KOPT-K1 (cell line): ENCODE measurements around the gene BTLA.
"Not testable (repeated sequence)": the region's sequence is repeated elsewhere in the genome, so short reads cannot be mapped to it uniquely, and the experiment has no call there.

ENCODE experiments used
- H3K27ac ChIP-seq: fragments of 200-600 bp; sonication (generic); 2 replicates; pipeline ENCODE4 v1.5.1; 2016; ENCODE audit warnings: antibody characterized with exemption, mild to moderate bottlenecking, low read depth, low read length; ENCODE audit not compliant: poor library complexity, severe bottlenecking
- H3K36me3 ChIP-seq: fragments of 200-600 bp; sonication (generic); 2 replicates; pipeline ENCODE4 v1.5.1; 2017; ENCODE audit warnings: antibody characterized with exemption, mild to moderate bottlenecking, low read length, moderate library complexity; ENCODE audit not compliant: insufficient read depth
- H3K9me3 ChIP-seq: fragments of 200-600 bp; sonication (generic); 2 replicates; pipeline ENCODE4 v1.5.1; 2017; ENCODE audit warnings: antibody characterized with exemption, low read length, mild to moderate bottlenecking; ENCODE audit not compliant: insufficient read depth, poor library complexity, severe bottlenecking

Gene BTLA, protein sequence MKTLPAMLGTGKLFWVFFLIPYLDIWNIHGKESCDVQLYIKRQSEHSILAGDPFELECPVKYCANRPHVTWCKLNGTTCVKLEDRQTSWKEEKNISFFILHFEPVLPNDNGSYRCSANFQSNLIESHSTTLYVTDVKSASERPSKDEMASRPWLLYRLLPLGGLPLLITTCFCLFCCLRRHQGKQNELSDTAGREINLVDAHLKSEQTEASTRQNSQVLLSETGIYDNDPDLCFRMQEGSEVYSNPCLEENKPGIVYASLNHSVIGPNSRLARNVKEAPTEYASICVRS

DNA sequence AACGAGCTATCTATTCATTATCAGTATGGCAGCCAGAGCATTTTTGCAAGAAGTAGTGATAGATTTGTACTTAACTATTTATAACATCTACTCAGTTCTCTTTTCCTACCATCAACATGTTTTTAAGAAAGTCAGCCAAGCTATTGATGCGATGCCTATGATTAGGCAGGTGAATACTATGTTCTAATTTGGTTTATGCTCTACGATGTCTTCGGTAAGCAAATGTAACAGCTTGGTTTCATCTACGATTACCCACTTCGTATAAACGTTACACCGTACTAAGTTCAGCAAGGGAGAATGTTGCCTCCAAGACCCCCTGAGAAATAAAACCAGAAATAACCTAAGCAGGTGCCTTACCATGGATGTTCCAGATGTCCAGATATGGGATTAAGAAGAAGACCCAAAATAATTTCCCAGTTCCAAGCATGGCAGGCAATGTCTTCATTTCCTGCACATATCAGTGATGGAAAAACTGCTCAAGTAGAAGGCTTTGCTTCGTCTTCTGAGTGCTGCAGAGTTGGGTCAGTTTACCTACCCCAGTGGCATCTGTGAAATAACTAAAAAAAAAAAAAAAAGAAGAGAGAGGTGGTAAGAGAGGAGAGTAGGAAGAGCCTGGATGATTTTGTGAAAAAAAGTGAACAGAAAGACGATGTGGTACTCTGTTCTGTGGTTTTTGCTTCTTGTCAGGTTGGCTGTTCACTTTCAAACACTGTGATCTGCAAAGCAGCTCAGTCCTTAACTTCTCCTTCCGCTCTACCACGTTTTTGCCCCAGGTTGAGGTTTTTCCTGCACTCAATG is at the start of gene BTLA:
Gene BTLA, minus strand, starts transcription at position 559 of the 798 bp plus-strand sequence. Its CDS starts 114 bp downstream, at position 445.
- no peaks in the 10 kb centered on the region for H3K9me3 ChIP-seq
- peak within 1 kb of the TSS; percentile 14 for H3K27ac ChIP-seq
- no peaks in the 10 kb centered on the region for H3K36me3 ChIP-seq

DNA sequence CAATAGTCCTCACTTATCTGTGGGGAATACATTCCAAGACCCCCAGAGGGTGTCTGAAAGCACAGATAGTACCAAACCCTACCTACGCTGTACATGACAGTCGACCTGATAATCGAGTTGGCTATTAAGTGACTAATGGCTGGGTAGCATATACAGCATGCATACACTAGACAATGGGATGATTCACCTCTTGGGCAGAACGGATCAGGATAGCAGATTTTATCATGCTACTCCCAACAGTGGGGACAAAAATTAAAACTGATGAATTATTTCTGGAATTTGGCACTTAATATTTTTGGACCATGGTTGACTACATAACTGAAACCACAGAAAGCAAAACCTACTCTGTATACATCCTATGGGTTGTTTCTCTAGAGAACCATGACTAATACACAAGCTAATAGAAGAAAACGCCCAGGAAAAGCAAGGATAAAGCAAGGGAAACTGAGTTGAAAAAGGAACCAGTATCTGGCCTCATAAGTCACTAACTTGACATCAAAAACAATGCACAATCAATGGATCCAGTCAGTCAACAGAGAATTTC is 47.0 kb upstream of the BTLA start:
- no peaks in the 10 kb centered on the region for H3K9me3 ChIP-seq
- no peak overlapping the region for H3K27ac ChIP-seq
- H3K36me3 ChIP-seq: peaks cover 89% of the 10 kb centered on the region

DNA sequence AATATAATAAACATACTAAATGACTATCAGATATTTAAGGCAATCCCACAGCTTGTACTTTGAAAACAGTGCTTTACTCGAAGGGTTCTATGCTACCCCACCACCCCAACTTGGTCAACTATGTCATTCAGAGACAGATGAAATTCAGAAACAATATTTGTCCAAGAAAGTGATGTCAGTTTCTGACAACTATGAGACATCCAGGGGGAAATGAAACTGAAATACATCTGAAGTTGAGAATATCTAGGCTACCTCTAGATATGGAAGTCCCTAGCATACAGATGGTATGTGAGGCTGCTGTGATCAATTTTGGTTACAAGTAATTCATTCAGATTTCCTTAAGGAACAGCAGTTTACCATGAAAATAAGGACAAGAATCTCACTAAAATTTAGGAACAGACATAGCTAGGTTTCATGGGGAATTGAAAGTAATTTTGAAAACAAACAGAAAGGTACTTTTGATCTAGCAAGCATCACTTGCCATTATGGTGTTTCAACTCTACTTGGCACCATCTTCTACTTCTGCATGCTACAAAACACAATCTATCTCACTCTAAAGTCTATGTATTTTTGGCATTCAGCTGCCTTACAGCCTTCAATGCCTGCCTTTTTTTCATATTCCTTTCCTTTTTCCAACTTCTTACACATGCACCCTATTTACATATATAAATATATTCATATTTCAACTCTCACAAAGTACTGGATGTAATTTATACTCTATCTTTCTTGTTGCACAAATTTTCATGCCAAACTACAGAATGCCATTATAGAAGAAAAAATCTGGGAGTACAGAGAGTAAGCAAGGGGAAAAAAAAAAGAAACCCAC is 40.8 kb upstream of the BTLA start:
- no peaks in the 10 kb centered on the region for H3K9me3 ChIP-seq
- H3K27ac ChIP-seq: no peak overlapping the region
- H3K36me3 ChIP-seq: peaks cover 81% of the 10 kb centered on the region

DNA sequence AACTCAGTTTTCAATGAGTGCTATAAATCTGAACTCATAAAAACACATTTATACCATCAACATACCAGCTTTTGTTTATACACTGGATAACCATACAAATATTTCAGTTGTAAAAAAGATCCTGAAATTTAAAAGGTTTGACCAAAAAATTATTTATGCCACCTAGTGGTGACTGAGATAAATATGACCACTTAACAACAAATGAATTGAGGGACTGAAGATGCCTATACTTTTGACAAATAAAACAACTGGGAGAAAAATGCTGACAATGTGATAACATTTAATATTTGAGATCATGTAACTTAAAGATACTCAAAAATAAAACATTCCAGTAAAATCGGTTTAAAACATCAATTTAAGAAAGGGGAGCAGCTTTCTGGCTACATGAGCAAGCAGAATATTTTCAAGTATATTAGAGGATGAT is 32.1 kb upstream of the BTLA start:
- peaks cover 93% of the 10 kb centered on the region for H3K36me3 ChIP-seq
- no peak overlapping the region for H3K27ac ChIP-seq

DNA sequence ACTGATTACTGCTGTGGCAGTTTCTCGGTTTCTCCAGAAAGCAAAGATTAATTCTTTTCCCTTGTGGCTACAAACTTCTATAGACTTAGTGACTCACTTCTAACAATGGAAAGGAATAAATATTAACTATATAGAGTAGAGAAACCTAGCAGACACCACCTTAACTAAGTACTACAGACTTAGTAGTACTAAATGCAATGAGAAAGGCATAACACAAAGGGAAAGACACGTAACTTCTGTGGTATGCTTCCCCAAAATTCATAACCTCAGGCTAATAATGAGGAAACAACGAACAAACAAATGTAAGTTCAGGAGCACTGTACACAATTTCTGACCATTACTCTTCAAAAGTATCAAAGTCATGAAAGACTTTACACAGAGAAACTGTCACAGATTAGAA is 31.3 kb upstream of the BTLA start:
- H3K36me3 ChIP-seq: peaks cover 92% of the 10 kb centered on the region
- no peaks in the 10 kb centered on the region for H3K9me3 ChIP-seq
- H3K27ac ChIP-seq: no peak overlapping the region

More for the DNA sequence above, 32.1 kb upstream of the BTLA start:
- H3K9me3 ChIP-seq: no peaks in the 10 kb centered on the region

DNA sequence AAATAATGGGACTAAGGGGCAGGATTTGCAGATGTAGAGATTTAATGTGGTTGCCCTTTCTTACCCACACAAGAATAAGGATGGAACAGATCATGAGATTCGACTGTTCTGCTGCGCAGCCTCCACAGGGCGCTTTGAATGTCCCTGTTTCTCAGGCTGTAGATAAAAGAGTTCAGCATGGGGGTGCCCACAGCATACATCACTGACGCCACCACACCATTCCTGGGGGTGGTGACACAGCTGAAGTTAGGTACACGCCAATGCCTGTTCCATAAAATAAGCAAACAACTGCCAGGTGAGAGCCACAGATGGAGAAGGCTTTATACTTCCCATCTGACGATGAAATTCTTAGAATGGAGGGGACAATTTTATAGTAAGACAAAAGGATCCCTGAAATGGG is 24.9 kb upstream of the BTLA start:
- not testable (repeated sequence) for H3K9me3 ChIP-seq, H3K27ac ChIP-seq
- H3K36me3 ChIP-seq: peaks cover 33% of the 10 kb centered on the region

DNA sequence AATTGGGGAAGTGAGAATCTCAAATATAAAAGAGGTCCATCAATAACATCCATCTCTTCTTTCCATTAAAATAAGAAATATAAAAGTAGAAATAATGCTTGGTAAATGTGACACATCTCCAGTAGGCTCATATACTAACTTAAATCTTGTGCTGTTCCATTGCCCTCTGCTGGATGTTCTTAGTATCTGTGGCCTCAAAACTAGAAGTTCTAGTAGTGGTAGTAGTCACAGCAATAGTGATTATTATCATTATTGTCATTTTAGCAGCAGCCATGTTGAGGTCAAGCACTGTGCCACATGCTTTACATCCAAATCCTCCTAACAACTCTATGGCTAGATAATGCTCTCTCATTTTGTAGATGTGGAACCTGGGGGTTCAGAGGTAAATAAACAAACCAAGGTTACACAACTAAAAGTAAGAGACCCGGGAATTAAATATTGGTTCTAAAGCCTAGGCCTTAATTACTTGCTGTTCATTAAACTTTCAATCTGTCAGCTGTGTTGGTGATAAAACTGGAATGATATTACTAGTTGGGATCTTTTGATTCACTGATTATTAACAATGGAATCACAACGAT is 20.2 kb upstream of the BTLA start:
- H3K36me3 ChIP-seq: no peaks in the 10 kb centered on the region
- H3K27ac ChIP-seq: no peak overlapping the region
- H3K9me3 ChIP-seq: no peaks in the 10 kb centered on the region

DNA sequence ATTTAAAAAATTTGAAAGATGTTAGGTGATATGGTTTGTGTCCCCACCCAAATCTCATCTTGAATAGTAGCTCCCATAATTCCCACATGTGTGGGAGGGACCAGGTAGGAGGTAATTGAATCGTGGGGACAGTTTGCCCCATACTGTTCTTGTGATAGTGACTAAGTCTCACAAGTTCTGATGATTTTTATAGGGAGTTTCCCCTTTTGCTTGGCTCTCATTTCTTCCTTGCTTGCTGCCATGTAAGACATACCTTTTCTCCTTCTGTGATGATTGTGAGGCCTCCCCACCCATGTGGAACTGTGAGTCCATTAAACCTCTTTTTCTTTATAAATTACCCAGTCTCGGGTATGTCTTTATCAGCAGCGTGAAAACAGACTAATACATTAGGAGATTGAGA is 19.7 kb upstream of the BTLA start:
- H3K27ac ChIP-seq, H3K36me3 ChIP-seq: not testable (repeated sequence)

DNA sequence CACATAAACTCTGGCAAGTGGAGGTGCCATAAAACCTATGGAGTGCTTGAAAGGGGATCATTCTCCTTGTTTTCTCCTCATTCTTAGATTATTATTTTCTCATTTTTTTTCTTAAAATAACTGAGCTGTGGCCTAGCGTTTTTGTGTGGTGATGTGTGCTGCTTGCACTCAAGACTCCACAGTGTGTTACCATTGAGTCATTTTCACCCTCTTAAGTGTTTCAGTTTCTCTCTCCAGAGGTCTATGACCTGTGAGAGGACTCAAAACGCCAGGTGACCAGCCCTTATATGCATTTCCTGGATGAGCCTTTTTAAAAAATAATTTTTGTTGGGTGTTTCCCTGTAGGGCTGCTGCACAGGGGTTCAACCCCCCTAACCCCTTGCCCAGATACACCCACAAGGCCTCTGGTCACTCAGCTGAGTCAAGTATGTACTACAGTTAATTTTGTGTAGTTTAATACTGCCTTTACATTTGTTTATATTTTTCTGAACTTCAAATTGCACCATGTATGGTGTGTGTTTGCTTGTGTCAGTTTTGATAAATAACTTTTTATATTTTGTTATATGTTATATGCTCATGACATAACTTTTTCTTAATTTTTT is 15.4 kb upstream of the BTLA start:
- Histone ChIP-seq H3K9me3 (peaks cover 14% of the 10 kb centered on the region), H3K27ac (no peak overlapping the region), H3K36me3 (no peaks in the 10 kb centered on the region)

More for the DNA sequence above, 19.7 kb upstream of the BTLA start:
- H3K9me3 ChIP-seq: not testable (repeated sequence)

DNA sequence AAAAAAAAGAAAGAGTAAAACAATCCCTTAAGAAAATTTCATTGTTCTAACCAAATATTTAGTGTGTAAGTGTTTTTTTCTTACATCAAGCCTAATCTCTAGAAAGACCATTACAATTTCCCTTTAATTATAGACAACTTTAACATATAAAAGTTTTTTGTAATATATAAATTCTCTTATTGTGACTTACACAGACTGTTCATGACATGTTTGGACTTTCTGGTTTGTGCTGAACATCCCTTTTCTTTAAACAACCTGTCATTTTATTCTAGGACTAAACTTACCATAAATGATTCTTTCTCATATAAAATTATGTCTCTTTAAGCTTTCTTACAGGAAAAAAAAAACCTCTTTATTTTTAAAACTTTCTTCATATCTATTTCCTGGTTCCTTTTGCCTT is 13.0 kb upstream of the BTLA start:
- no peaks in the 10 kb centered on the region for H3K36me3 ChIP-seq
- H3K9me3 ChIP-seq: peaks cover 14% of the 10 kb centered on the region
- H3K27ac ChIP-seq: no peak overlapping the region

DNA sequence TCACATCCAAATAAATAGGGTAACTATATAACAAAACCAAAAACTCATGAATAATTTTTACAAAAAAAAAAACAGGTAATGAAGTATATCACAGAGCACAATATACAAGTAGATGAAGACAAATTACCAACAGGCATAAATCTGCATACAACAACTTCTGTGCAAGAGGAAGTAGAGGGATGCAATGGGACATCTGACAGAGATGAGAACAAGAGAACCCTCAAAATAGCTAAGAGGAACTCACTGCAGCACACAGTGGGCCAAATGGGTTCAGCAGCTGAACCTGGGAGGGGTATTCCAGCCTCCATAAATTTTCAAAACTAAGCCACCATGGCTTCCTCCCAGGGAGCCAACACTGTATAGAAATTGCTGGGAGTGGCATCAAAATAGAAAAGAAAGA is 9.6 kb upstream of the BTLA start:
- no peaks in the 10 kb centered on the region for H3K36me3 ChIP-seq

DNA sequence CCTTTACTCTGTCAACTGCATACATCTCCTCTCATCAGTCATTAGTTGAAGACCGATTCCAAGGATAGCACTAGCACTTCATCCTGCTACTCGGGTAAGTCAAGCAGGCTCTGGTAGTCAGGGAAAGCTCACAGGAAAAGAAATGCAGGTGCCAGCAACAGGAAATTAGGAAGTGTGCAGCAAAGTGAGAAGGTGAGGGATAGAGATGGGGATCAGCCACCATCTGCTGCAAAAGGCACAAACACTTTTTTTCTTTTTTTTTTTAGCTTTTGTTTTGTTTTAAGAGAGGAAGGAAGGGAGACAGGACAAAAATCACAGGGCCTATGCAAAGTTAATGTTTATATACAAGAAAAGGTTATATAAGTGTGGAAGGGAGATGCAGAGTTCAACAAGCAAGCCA is 9.0 kb upstream of the BTLA start:
- Histone ChIP-seq H3K27ac (no peak overlapping the region), H3K9me3 (peaks cover 14% of the 10 kb centered on the region), H3K36me3 (no peaks in the 10 kb centered on the region)

More for the DNA sequence above, 9.6 kb upstream of the BTLA start:
- H3K27ac ChIP-seq: no peak overlapping the region
- H3K9me3 ChIP-seq: peaks cover 14% of the 10 kb centered on the region

DNA sequence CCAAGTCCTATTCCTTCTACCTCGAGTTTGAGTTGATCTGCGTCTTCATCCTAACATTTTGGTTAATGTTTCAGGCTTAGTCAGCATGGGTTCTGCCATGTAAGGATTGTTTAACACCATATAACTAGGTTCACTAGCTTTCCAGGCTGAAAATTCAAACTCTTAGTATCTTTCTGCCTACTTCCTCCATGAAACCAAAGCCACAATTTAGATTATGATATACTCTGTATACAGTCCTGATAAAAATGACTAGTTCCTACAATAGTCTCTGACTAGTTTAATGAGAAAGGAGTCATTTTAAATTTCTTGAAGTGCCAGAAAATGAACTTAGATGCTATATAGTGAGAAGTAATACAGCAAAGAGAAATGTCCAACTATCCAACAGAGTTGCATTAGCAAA is 6.6 kb upstream of the BTLA start:
- Histone ChIP-seq H3K36me3 (no peaks in the 10 kb centered on the region), H3K9me3 (peaks cover 4% of the 10 kb centered on the region), H3K27ac (no peak overlapping the region)

DNA sequence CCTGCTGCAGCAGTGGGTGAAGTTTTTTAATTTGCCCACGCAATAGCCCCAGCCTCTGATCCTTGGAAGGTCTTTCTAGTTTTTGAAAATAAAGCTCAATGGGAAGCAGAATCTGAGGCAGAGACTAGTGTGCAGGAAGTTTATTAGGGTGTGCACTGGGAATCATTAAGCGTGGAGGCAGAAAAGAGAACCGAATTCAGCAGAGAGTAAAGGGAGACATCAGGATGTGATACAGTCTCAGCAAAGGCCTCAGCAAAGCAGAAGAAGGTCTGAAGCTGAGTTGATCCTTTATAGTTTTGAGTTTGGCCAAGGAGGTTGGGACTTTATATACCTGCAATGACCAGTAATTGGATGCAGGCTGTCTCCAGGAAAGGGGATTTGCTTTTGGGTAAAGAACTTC is 4.9 kb upstream of the BTLA start:
- no peaks in the 10 kb centered on the region for H3K36me3 ChIP-seq
- no peak overlapping the region for H3K27ac ChIP-seq
- no peaks in the 10 kb centered on the region for H3K9me3 ChIP-seq
